HEK293T (cell line): ENCODE measurements around the gene SHISA6.

Experiments
- CTCF ChIA-PET: fragments of 350-600 bp; formaldehyde crosslinking; extraction: SDS; loops from one replicate; lab custom pipeline; 2021; ENCODE audit warnings: antibody characterized with exemption, inconsistent platforms; lab: Yijun Ruan, JAX
- POLR2A ChIA-PET: fragments of 350-600 bp; formaldehyde crosslinking; extraction: SDS; loops from one replicate; lab custom pipeline; 2020; ENCODE audit warnings: antibody characterized with exemption, inconsistent platforms; lab: Yijun Ruan, JAX
- DNase-seq: peaks from one replicate; pipeline ENCODE4 v3.0.0; 2012; ENCODE audit warnings: mixed read lengths; ENCODE audit errors: extremely low spot score
- ARNT ChIP-seq: fragments of 450-650 bp; IDR thresholded peaks from 2 replicates; pipeline ENCODE4 v1.6.1; 2017; ENCODE audit warnings: mild to moderate bottlenecking
- BHLHE40 ChIP-seq: fragments of 450-650 bp; IDR thresholded peaks from 2 replicates; pipeline ENCODE4 v1.6.1; 2016; ENCODE audit warnings: mild to moderate bottlenecking, moderate library complexity, borderline replicate concordance
- CTBP1 ChIP-seq: fragments of 450-650 bp; IDR thresholded peaks from 2 replicates; pipeline ENCODE4 v1.6.1; 2016; ENCODE audit warnings: borderline replicate concordance
- ELF4 ChIP-seq: fragments of 450-650 bp; IDR thresholded peaks from 2 replicates; pipeline ENCODE4 v1.6.1; 2017; ENCODE audit warnings: antibody characterized with exemption
- FOXA1 ChIP-seq: fragments of 450-650 bp; IDR thresholded peaks from 2 replicates; pipeline ENCODE4 v1.6.1; 2016; ENCODE audit warnings: mild to moderate bottlenecking
- FOXK2 ChIP-seq: fragments of 450-650 bp; IDR thresholded peaks from 2 replicates; pipeline ENCODE4 v1.6.1; 2016; ENCODE audit warnings: mild to moderate bottlenecking
- FOXM1 ChIP-seq: fragments of 450-650 bp; IDR thresholded peaks from 2 replicates; pipeline ENCODE4 v1.6.1; 2017; ENCODE audit warnings: mild to moderate bottlenecking, borderline replicate concordance
- HDGF ChIP-seq: fragments of 450-650 bp; IDR thresholded peaks from 2 replicates; pipeline ENCODE4 v1.6.1; 2017; ENCODE audit warnings: antibody characterized with exemption, borderline replicate concordance
- L3MBTL2 ChIP-seq: fragments of 450-650 bp; conservative IDR thresholded peaks from 2 replicates; pipeline ENCODE4 v1.6.1; 2016; ENCODE audit warnings: mild to moderate bottlenecking
- LEF1 ChIP-seq: fragments of 450-650 bp; IDR thresholded peaks from 2 replicates; pipeline ENCODE4 v1.6.1; 2017; ENCODE audit warnings: mild to moderate bottlenecking, borderline replicate concordance
- NFRKB ChIP-seq: fragments of 450-650 bp; IDR thresholded peaks from 2 replicates; pipeline ENCODE4 v1.6.1; 2016; ENCODE audit warnings: mild to moderate bottlenecking, moderate library complexity
- PKNOX1 ChIP-seq: fragments of 450-650 bp; IDR thresholded peaks from 2 replicates; pipeline ENCODE4 v1.6.1; 2016
- SP1 ChIP-seq: fragments of 450-650 bp; IDR thresholded peaks from 2 replicates; pipeline ENCODE4 v1.6.1; 2017
- SUZ12 ChIP-seq: fragments of 450-650 bp; IDR thresholded peaks from 2 replicates; pipeline ENCODE4 v1.6.1; 2016; ENCODE audit warnings: mild to moderate bottlenecking
- TARDBP ChIP-seq: fragments of 450-650 bp; IDR thresholded peaks from 2 replicates; pipeline ENCODE4 v1.6.1; 2016
- ZNF384 ChIP-seq: fragments of 450-650 bp; IDR thresholded peaks from 2 replicates; pipeline ENCODE4 v1.6.1; 2016

Gene SHISA6

GRCh38 chr17:11240841-11241610 lies at the start of gene SHISA6:
TSS of gene SHISA6 (plus strand) at chr17:11241213.
- no peak for TF ChIP-seq L3MBTL2
- no peak for TF ChIP-seq ELF4
- TF ChIP-seq ZNF384, result no peak
- no peak for TF ChIP-seq FOXA1
- TF ChIP-seq FOXM1, result no peak
- TF ChIP-seq HDGF, result no peak
- POLR2A ChIA-PET, result no interaction called here
- no peak for DNase-seq
- CTCF ChIA-PET, result no interaction called here

DNA sequence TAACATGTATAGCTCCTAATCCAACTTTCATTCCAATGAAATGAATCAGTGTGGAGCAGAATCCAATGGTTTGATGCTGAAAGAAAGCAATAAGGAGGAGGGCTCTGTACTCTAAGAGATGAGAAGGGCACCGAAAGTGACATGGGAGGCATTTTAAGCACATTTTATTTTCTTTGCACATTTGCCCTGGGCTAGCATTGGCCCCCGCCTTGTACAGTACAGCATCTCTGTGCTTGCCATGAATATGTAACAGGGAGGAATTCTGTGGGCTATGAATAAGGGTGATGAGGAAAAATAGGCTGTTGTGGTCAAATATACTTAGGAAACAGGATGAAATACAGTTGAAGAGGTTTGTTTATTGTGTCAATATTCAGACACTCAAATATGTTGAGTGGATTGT lies 45.2 kb upstream of the SHISA6 start:
- POLR2A ChIA-PET, result no interaction called here
- DNase-seq, result no peak
- no peak for TF ChIP-seq PKNOX1
- TF ChIP-seq SP1, result no peak
- no peak for TF ChIP-seq HDGF
- no peak for TF ChIP-seq ARNT
- TF ChIP-seq FOXK2, result no peak
- no peak for TF ChIP-seq FOXM1
- no peak for TF ChIP-seq CTBP1
- TF ChIP-seq TARDBP, result no peak
- TF ChIP-seq NFRKB, result no peak
- TF ChIP-seq ELF4, result no peak
- no peak for TF ChIP-seq LEF1
- TF ChIP-seq ZNF384, result no peak
- TF ChIP-seq BHLHE40, result no peak
- no peak for TF ChIP-seq L3MBTL2
- no peak for TF ChIP-seq SUZ12
- TF ChIP-seq FOXA1, result no peak
- CTCF ChIA-PET, result no interaction called here

DNA sequence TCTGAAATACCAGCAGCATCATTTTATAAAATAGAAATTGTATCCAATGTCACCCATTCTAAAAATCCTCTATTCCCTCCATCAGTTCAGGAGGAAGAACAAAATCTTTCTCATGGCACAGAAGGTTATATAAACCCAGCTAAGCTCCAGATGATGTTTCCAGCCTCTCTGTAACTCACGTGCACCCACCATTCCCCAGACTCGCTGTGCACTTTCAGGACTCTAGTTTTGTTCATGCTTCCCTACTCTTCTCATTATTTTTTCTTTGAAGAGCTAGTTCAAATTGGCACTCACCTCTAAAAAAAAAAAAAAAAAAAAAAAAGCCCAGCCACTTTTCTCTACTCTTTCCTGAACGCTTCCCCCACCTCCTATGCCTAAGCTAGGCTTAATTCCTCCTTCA lies 36.0 kb upstream of the SHISA6 start:
- no peak for DNase-seq
- no peak for TF ChIP-seq CTBP1
- TF ChIP-seq FOXK2, result no peak
- TF ChIP-seq ARNT, result no peak
- ChIA-PET CTCF (no interaction called here), POLR2A (no interaction called here)

DNA sequence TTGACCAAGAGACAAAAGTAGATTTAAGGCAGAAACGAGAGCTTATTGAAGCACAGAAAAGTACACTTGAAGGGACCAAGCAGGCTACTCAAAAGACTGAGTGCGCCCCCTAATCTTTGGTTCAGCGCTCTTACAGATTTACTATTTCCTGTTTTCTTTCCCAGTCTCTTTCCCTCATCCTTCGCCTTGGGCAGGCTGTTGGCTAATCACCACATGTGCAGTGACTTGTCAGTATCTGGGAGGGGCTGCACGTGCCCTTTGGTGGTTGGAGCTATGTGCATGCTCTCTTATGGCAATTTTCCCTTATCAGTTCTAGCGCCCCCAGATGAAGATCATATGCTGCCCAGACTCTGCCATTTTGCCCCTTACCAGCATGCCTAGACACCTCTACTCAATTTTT lies 35.4 kb upstream of the SHISA6 start:
- no peak for DNase-seq
- no peak for TF ChIP-seq L3MBTL2
- TF ChIP-seq LEF1, result no peak
- no peak for TF ChIP-seq BHLHE40
- no peak for TF ChIP-seq FOXA1
- ChIA-PET CTCF (no interaction called here), POLR2A (no interaction called here)

- TF ChIP-seq FOXM1 (no peak), FOXA1 (no peak), TARDBP (no peak), ARNT (no peak), LEF1 (no peak), PKNOX1 (no peak), L3MBTL2 (no peak), HDGF (no peak), BHLHE40 (no peak), NFRKB (no peak), CTBP1 (no peak)
- DNase-seq, result no peak
- ChIA-PET POLR2A (no interaction called here), CTCF (no interaction called here)
Observed at GRCh38 chr17:11209906-11210305, 31.1 kb upstream of the SHISA6 start.

DNA sequence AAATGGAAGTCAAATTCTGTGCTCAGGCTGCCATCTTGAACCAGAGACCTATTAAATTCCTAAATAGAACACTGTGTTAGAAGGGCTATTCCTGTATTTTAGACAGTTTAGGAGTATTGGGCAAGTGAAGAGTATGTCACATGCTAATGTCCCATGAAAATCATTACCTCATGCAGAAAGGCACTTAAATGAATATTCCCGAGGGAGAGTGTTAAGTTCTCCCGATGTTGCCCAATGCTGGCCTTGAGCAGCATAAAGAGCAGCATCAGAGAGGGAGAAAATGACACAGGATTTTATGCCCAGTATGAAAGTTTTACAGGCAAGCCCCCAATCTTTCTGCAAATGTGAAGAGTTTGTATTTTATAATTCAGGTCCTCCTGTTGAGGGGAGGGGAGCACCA lies 28.2 kb upstream of the SHISA6 start:
- DNase-seq, result no peak
- CTCF ChIA-PET, result no interaction called here
- TF ChIP-seq ARNT (no peak), ELF4 (no peak), FOXK2 (no peak)
- POLR2A ChIA-PET, result no interaction called here

GRCh38 chr17:11216976-11217375 lies 24.0 kb upstream of the SHISA6 start:
- CTCF ChIA-PET, result no interaction called here
- TF ChIP-seq NFRKB (no peak), HDGF (no peak)
- POLR2A ChIA-PET, result no interaction called here
- no peak for DNase-seq

GRCh38 chr17:11221196-11221595 lies 19.8 kb upstream of the SHISA6 start:
- CTCF ChIA-PET, result no interaction called here
- POLR2A ChIA-PET, result no interaction called here
- TF ChIP-seq L3MBTL2, result no peak
- no peak for TF ChIP-seq NFRKB
- no peak for TF ChIP-seq SUZ12
- TF ChIP-seq CTBP1, result no peak
- TF ChIP-seq PKNOX1, result no peak
- no peak for DNase-seq
